OCI-LY3 (cell line): ENCODE data around the gene CELA1.

Experiments
- H2AFZ ChIP-seq: fragments of 200-600, 300-600 bp; shearing (Covaris generic); 2 replicates; pipeline ENCODE4 v1.6.0; 2014; ENCODE audit warnings: antibody characterized with exemption, low read depth, low read length
- H3K27ac ChIP-seq: fragments of 200-600, 300-600 bp; sonication (generic); 2 replicates; pipeline ENCODE4 v1.5.1; 2014; ENCODE audit warnings: mild to moderate bottlenecking, low read length, moderate library complexity, mixed read lengths
- H3K27me3 ChIP-seq: fragments of 200-600, 300-600 bp; sonication (generic); 2 replicates; pipeline ENCODE4 v1.6.1; 2014; ENCODE audit warnings: low read depth, low read length, mixed read lengths
- H3K36me3 ChIP-seq: fragments of 200-600, 300-600 bp; sonication (generic); replicated peaks from 2 replicates; pipeline ENCODE3; 2014; ENCODE audit warnings: low read depth, low read length, mixed read lengths
- H3K4me1 ChIP-seq: fragments of 300-600, 200-600 bp; sonication (generic); 2 replicates; pipeline ENCODE4 v1.6.1; 2014; ENCODE audit warnings: low read length, mixed read lengths
- H3K4me2 ChIP-seq: fragments of 200-600, 300-600 bp; sonication (generic); 2 replicates; pipeline ENCODE4 v1.6.1; 2014; ENCODE audit warnings: low read length, mixed read lengths
- H3K4me3 ChIP-seq: fragments of 300-600, 200-600 bp; sonication (generic); 2 replicates; pipeline ENCODE4 v1.5.1; 2014; ENCODE audit warnings: antibody characterized with exemption, mild to moderate bottlenecking, low read length, moderate library complexity
- H3K79me2 ChIP-seq: fragments of 300-600, 200-600 bp; shearing (Covaris generic); 2 replicates; pipeline ENCODE4 v1.6.1; 2014; ENCODE audit warnings: mild to moderate bottlenecking, low read length, mixed read lengths
- H3K9ac ChIP-seq: fragments of 300-600, 200-600 bp; shearing (Covaris generic); 2 replicates; pipeline ENCODE4 v1.6.0; 2014; ENCODE audit warnings: mild to moderate bottlenecking, low read length, moderate library complexity
- H3K9me3 ChIP-seq: fragments of 200-600, 300-600 bp; shearing (Covaris generic); 2 replicates; pipeline ENCODE4 v1.6.1; 2014; ENCODE audit warnings: low read length, mixed read lengths; ENCODE audit not compliant: insufficient read depth
- H4K20me1 ChIP-seq: fragments of 200-600, 300-600 bp; sonication (generic); 2 replicates; pipeline ENCODE4 v1.6.1; 2016; ENCODE audit warnings: low read length, mixed read lengths; ENCODE audit not compliant: insufficient read depth
- EZH2phosphoT487 ChIP-seq: fragments of 200-600 bp; shearing (Covaris generic); IDR thresholded peaks from 2 replicates; pipeline ENCODE4 v1.6.1; 2018; ENCODE audit warnings: antibody characterized with exemption, mixed run types, low read depth
- TF ChIP-seq, protein P1 (sequence below): fragments of 200-600, 300-600 bp; sonication (generic); IDR thresholded peaks from 2 replicates; pipeline ENCODE4 v1.5.1; 2014; ENCODE audit warnings: antibody characterized with exemption, low read length, low read depth

CELA1 gene

DNA sequence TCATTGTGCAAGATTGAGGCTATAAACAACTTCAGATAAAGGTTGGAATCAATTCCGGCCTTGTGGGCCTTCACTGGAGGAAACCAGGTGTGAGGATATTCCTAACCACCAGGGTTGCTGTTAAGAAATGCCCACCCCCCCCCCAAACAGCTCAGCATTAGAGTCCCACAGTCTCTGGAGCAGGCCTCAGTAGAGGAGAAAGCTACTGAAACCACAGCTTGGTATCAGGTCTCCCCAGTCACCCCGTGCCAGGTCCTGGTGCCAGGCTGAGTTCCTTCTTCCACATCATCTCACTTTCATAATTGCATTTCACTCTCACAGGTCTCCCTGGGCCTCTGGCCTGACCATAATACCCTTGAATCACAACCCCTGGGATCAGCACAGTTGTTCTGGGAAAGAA is 32.3 kb upstream of the CELA1 start:
- no peak overlapping the region for H3K27ac ChIP-seq
- peaks cover 81% of the 10 kb centered on the region for H3K36me3 ChIP-seq
- no peaks in the 10 kb centered on the region for H3K9me3 ChIP-seq
- no peaks in the 10 kb centered on the region for H4K20me1 ChIP-seq
- no peaks in the 10 kb centered on the region for H3K79me2 ChIP-seq
- no peak overlapping the region for H3K9ac ChIP-seq
- no peak overlapping the region for H2AFZ ChIP-seq
- peak overlapping the region; percentile 29 for H3K4me2 ChIP-seq
- H3K4me3 ChIP-seq, result no peak overlapping the region; the same call in 1 of the 2 replicates
- peaks cover 36% of the 10 kb centered on the region for H3K4me1 ChIP-seq
- TF ChIP-seq EZH2phosphoT487, result no peak
- TF ChIP-seq, protein P1, sequence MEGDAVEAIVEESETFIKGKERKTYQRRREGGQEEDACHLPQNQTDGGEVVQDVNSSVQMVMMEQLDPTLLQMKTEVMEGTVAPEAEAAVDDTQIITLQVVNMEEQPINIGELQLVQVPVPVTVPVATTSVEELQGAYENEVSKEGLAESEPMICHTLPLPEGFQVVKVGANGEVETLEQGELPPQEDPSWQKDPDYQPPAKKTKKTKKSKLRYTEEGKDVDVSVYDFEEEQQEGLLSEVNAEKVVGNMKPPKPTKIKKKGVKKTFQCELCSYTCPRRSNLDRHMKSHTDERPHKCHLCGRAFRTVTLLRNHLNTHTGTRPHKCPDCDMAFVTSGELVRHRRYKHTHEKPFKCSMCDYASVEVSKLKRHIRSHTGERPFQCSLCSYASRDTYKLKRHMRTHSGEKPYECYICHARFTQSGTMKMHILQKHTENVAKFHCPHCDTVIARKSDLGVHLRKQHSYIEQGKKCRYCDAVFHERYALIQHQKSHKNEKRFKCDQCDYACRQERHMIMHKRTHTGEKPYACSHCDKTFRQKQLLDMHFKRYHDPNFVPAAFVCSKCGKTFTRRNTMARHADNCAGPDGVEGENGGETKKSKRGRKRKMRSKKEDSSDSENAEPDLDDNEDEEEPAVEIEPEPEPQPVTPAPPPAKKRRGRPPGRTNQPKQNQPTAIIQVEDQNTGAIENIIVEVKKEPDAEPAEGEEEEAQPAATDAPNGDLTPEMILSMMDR, result no peak
- H3K27me3 ChIP-seq, result no peaks in the 10 kb centered on the region

- Histone ChIP-seq H4K20me1 (no peaks in the 10 kb centered on the region), H2AFZ (no peak overlapping the region), H3K4me2 (no peak overlapping the region), H3K9me3 (no peaks in the 10 kb centered on the region), H3K79me2 (no peaks in the 10 kb centered on the region), H3K4me3 (no peak overlapping the region), H3K9ac (no peak overlapping the region), H3K4me1 (peaks cover 32% of the 10 kb centered on the region), H3K36me3 (peaks cover 86% of the 10 kb centered on the region), H3K27ac (no peak overlapping the region), H3K27me3 (no peaks in the 10 kb centered on the region)
- no peak for TF ChIP-seq EZH2phosphoT487
- TF ChIP-seq, protein P1, result peak; percentile 12; the same call in 1 of the 2 replicates
These were observed 30.9 kb upstream of the CELA1 start for GRCh38 chr12:51377099-51377984.

GRCh38 chr12:51374856-51375255 is 28.4 kb upstream of the CELA1 start:
- H3K9ac ChIP-seq, result no peak overlapping the region
- no peak overlapping the region for H2AFZ ChIP-seq
- no peaks in the 10 kb centered on the region for H3K79me2 ChIP-seq
- peaks cover 82% of the 10 kb centered on the region for H3K36me3 ChIP-seq
- no peak for TF ChIP-seq EZH2phosphoT487
- TF ChIP-seq, protein P1, result no peak
- H4K20me1 ChIP-seq, result no peaks in the 10 kb centered on the region
- H3K27ac ChIP-seq, result no peak overlapping the region
- no peak overlapping the region for H3K4me3 ChIP-seq
- H3K9me3 ChIP-seq, result no peaks in the 10 kb centered on the region
- H3K4me2 ChIP-seq, result no peak overlapping the region
- H3K4me1 ChIP-seq, result peaks cover 42% of the 10 kb centered on the region
- no peaks in the 10 kb centered on the region for H3K27me3 ChIP-seq

- no peak overlapping the region for H3K9ac ChIP-seq
These were observed 27.9 kb upstream of the CELA1 start for GRCh38 chr12:51374361-51374760.

More at GRCh38 chr12:51374361-51374760, 27.9 kb upstream of the CELA1 start:
- H4K20me1 ChIP-seq, result no peaks in the 10 kb centered on the region
- peaks cover 79% of the 10 kb centered on the region for H3K36me3 ChIP-seq
- H3K79me2 ChIP-seq, result no peaks in the 10 kb centered on the region
- H3K9me3 ChIP-seq, result no peaks in the 10 kb centered on the region
- no peaks in the 10 kb centered on the region for H3K27me3 ChIP-seq
- no peak overlapping the region for H2AFZ ChIP-seq
- H3K4me1 ChIP-seq, result peaks cover 43% of the 10 kb centered on the region
- no peak overlapping the region for H3K27ac ChIP-seq
- TF ChIP-seq EZH2phosphoT487, result no peak
- TF ChIP-seq, protein P1, result no peak
- H3K4me3 ChIP-seq, result no peak overlapping the region
- no peak overlapping the region for H3K4me2 ChIP-seq
